B cell (primary cell): ENCODE data around the gene APH1B. TPM values are rescaled to one million over a fixed set of nuclear protein-coding genes. Genes with fewer than 3 reads are reported as not detected.

ENCODE experiments used
- ATAC-seq: fragments of 200-7000 bp; cut with Tn5 transposase; one replicate; pipeline ENCODE4 v1.10.0; 2021; ENCODE audit warnings: low read depth, mild to moderate bottlenecking, moderate number of reproducible peaks, moderate library complexity
- CTCF ChIA-PET: fragments of 350-600 bp; sonication (Branson Sonifier 250); formaldehyde crosslinking; loops from one replicate; lab custom pipeline; 2021; ENCODE audit warnings: antibody characterized with exemption, inconsistent platforms; lab: Charles Lee
- POLR2A ChIA-PET: fragments of 350-600 bp; sonication (Branson Sonifier 250); formaldehyde crosslinking; loops from one replicate; lab custom pipeline; 2021; ENCODE audit warnings: antibody characterized with exemption; lab: Charles Lee
- DNase-seq: peaks from one replicate; pipeline ENCODE4 v3.0.0; 2013
- H2AFZ ChIP-seq: 2 replicates; pipeline ENCODE4 v1.6.1; 2012; ENCODE audit warnings: mild to moderate bottlenecking, low read depth, low read length; ENCODE audit not compliant: insufficient read depth, poor library complexity, severe bottlenecking
- H3K27ac ChIP-seq, 2 donors: 1 replicate in 1 of 2; 2 replicates in 1 of 2; pipeline ENCODE4 v1.5.1; 2012 to 2013; ENCODE audit warnings: low read length in 2 of 2, mild to moderate bottlenecking in 2 of 2, moderate library complexity in 1 of 2
- H3K27me3 ChIP-seq, 4 experiments: fragments of 200-600 bp in 1 of 4; sonication (generic) in 1 of 4; replicated peaks in 1 of 4; 1 replicate in 2 of 4; 2 replicates in 2 of 4; pipeline versions ENCODE4 v1.6.1 to v1.7.0; 2013 to 2016; ENCODE audit warnings: low read length in 3 of 4, mild to moderate bottlenecking in 2 of 4, mixed read lengths in 1 of 4, moderate library complexity in 1 of 4; ENCODE audit not compliant: insufficient read depth in 4 of 4, control insufficient read depth in 3 of 4; ENCODE audit errors: control extremely low read depth in 1 of 4
- H3K36me3 ChIP-seq, 2 experiments: replicated peaks in 1 of 2; 1 replicate in 1 of 2; 2 replicates in 1 of 2; pipeline versions ENCODE4 v1.6.1 to v1.7.1; 2013; ENCODE audit warnings: low read length in 1 of 2; ENCODE audit not compliant: insufficient read depth in 2 of 2, control insufficient read depth in 1 of 2; ENCODE audit errors: control extremely low read depth in 1 of 2, extremely low read depth in 1 of 2
- H3K4me1 ChIP-seq, 2 donors: fragments of 200-600 bp in 1 of 2; sonication (generic) in 1 of 2; 1 replicate in 1 of 2; 2 replicates in 1 of 2; pipeline versions ENCODE4 v1.5.1 to v1.6.1; 2013 to 2017; ENCODE audit warnings: low read length in 2 of 2; ENCODE audit not compliant: control insufficient read depth in 2 of 2, insufficient read depth in 2 of 2
- H3K4me2 ChIP-seq: replicated peaks from 2 replicates; pipeline ENCODE3; 2012; ENCODE audit warnings: mild to moderate bottlenecking, low read depth, low read length; ENCODE audit not compliant: poor library complexity, severe bottlenecking
- H3K4me3 ChIP-seq, 5 experiments: fragments of 200-600 bp in 1 of 5; sonication (generic) in 1 of 5; 1 replicate in 3 of 5; 2 replicates in 2 of 5; pipeline versions ENCODE4 v1.5.1 to v1.7.0; 2011 to 2016; ENCODE audit warnings: low read length in 4 of 5, mild to moderate bottlenecking in 4 of 5, low read depth in 2 of 5, control low read depth in 1 of 5, moderate library complexity in 1 of 5; ENCODE audit not compliant: insufficient read depth in 1 of 5; ENCODE audit errors: control extremely low read depth in 1 of 5, extremely low read depth in 1 of 5
- H3K79me2 ChIP-seq: fragments of 200-600 bp; sonication (generic); one replicate; pipeline ENCODE4 v1.6.0; 2016; ENCODE audit warnings: low read length; ENCODE audit not compliant: control insufficient read depth, insufficient read depth
- H3K9ac ChIP-seq: fragments of 200-600 bp; sonication (generic); 2 replicates; pipeline ENCODE4 v1.6.1; 2017; ENCODE audit warnings: mild to moderate bottlenecking, low read length, moderate library complexity
- H3K9me3 ChIP-seq, 3 donors: one replicate each; pipeline versions ENCODE4 v1.6.1 to v1.7.1; 2013; ENCODE audit warnings: low read length in 2 of 3; ENCODE audit not compliant: control insufficient read depth in 2 of 3, insufficient read depth in 1 of 3; ENCODE audit errors: control extremely low read depth in 1 of 3
- H4K20me1 ChIP-seq: 2 replicates; pipeline ENCODE4 v1.6.0; 2012; ENCODE audit warnings: mild to moderate bottlenecking, low read length; ENCODE audit not compliant: insufficient read depth, control insufficient read depth, poor library complexity, severe bottlenecking
- H3K27ac Mint-ChIP-seq: one replicate; pipeline ENCODE4 v1.8.0; 2021; ENCODE audit warnings: mixed read lengths
- H3K27me3 Mint-ChIP-seq: one replicate; pipeline ENCODE4 v1.8.0; 2021; ENCODE audit warnings: mixed read lengths
- H3K4me1 Mint-ChIP-seq: one replicate; pipeline ENCODE4 v1.8.0; 2021; ENCODE audit warnings: mixed read lengths
- H3K4me3 Mint-ChIP-seq: one replicate; pipeline ENCODE4 v1.8.0; 2021; ENCODE audit warnings: mixed read lengths
- H3K9me3 Mint-ChIP-seq: one replicate; pipeline ENCODE4 v1.8.0; 2022; ENCODE audit warnings: mixed read lengths; ENCODE audit not compliant: insufficient read depth
- CTCF ChIP-seq: fragments of 200-600 bp; IDR thresholded peaks from one replicate; pipeline ENCODE4 v1.8.0; 2022; ENCODE audit warnings: antibody characterized with exemption, mild to moderate bottlenecking
- EZH2 ChIP-seq: IDR thresholded peaks from 2 replicates; pipeline ENCODE4 v1.6.1; 2012; ENCODE audit warnings: borderline replicate concordance, low read depth, mild to moderate bottlenecking, moderate library complexity, low read length; ENCODE audit not compliant: insufficient read depth, poor library complexity, severe bottlenecking
- WGBS: methylation state at CpG from one replicate; pipeline ENCODE4 v1.1.5; 2013; ENCODE audit warnings: missing lambda C conversion rate; ENCODE audit not compliant: insufficient coverage; 5-methylcytosine and 5-hydroxymethylcytosine counted together
- intact Hi-C: fragments of 100-400 bp; cut with micrococcal nuclease; formaldehyde crosslinking; loops from one replicate; pipeline ENCODE4 v1.10.0; 2022
- polyA plus RNA-seq: library from polyadenylated mRNA; depleted of rRNA; stranded (reverse); fragments of >200 nt; gene quantifications from 2 replicates; pipeline ENCODE4 v1.2.3, GENCODE V29; 2012
- total RNA-seq, 2 donors: library from RNA; stranded (reverse); fragments of 120-200 nt in 1 of 2; gene quantifications; 1 replicate in 1 of 2; 2 replicates in 1 of 2; pipeline versions ENCODE4 v1.2.3 to v1.2.4, GENCODE V29; 2013 to 2022

The APH1B gene
- total and polyA plus RNA-seq, 2 donors (not counting 1 experiment from before 2014, with no cell fraction given) = 7.6 to 45.2 TPM

GRCh38 chr15:63327648-63328421 is 50.4 kb downstream of the APH1B start:
- no peak overlapping the region for H3K9ac ChIP-seq
- Mint-ChIP-seq H3K4me1 (peaks cover 2% of the 10 kb centered on the region), H3K27ac (no peak overlapping the region), H3K27me3 (peaks cover 6% of the 10 kb centered on the region), H3K9me3 (no peaks in the 10 kb centered on the region), H3K4me3 (no peak overlapping the region)
- no peak overlapping the region for H3K4me2 ChIP-seq
- CTCF ChIA-PET = no interaction called here
- H3K36me3 ChIP-seq = no peaks in the 10 kb centered on the region
- H3K79me2 ChIP-seq = no peaks in the 10 kb centered on the region
- no peak overlapping the region for H3K27ac ChIP-seq
- H2AFZ ChIP-seq = no peak overlapping the region
- DNase-seq (no peak), ATAC-seq (no peak)
- H3K4me3 ChIP-seq = no peak overlapping the region
- no peaks in the 10 kb centered on the region for H3K9me3 ChIP-seq
- 35% methylated on average over 8 of the region's 12 CpGs for WGBS
- TF ChIP-seq EZH2 = no peak
- TF ChIP-seq CTCF = no peak
- intact Hi-C loops = no loop called here
- POLR2A ChIA-PET = no interaction called here
- H3K27me3 ChIP-seq = no peaks in the 10 kb centered on the region
- H4K20me1 ChIP-seq = no peaks in the 10 kb centered on the region
- no peaks in the 10 kb centered on the region for H3K4me1 ChIP-seq

GRCh38 chr15:63329567-63330350 is 52.4 kb downstream of the APH1B start:
- no peak overlapping the region for H2AFZ ChIP-seq
- 96% methylated on average over 5 of the region's 5 CpGs for WGBS
- no peaks in the 10 kb centered on the region for H3K79me2 ChIP-seq
- no peaks in the 10 kb centered on the region for H4K20me1 ChIP-seq
- H3K36me3 ChIP-seq = no peaks in the 10 kb centered on the region
- peaks cover 2% of the 10 kb centered on the region for H3K4me1 Mint-ChIP-seq
- ATAC-seq = no peak
- H3K27me3 ChIP-seq = no peaks in the 10 kb centered on the region
- H3K9me3 ChIP-seq = no peaks in the 10 kb centered on the region
- no peak overlapping the region for H3K4me2 ChIP-seq
- intact Hi-C loops = no loop called here
- H3K4me1 ChIP-seq = no peaks in the 10 kb centered on the region
- no peak overlapping the region for H3K9ac ChIP-seq
- peaks cover 6% of the 10 kb centered on the region for H3K27me3 Mint-ChIP-seq
- no peak overlapping the region for H3K27ac ChIP-seq
- H3K4me3 ChIP-seq = no peak overlapping the region
- ChIA-PET CTCF (interaction anchor here (1.0 kb wide), 1 partner anchor 10 kb away, joined by 3 read pairs; no protein-coding TSS in a partner anchor), POLR2A (no interaction called here)
- H3K9me3 Mint-ChIP-seq = no peaks in the 10 kb centered on the region
- H3K4me3 Mint-ChIP-seq = no peak overlapping the region
- no peak overlapping the region for H3K27ac Mint-ChIP-seq
- no peak for DNase-seq
- TF ChIP-seq CTCF (no peak), EZH2 (no peak)
